VCaP (cell line): ENCODE measurements around the gene MYCBP2.
A peak's percentile ranks its signal among the peaks of the same experiment; 100 is the strongest.
"Not testable (repeated sequence)": the region's sequence is repeated elsewhere in the genome, so short reads cannot be mapped to it uniquely, and the experiment has no call there.

Experiments used
- H3K27ac ChIP-seq: fragments of 450-650 bp; 2 replicates; pipeline ENCODE4 v1.5.1; 2017
- CTCF ChIP-seq: fragments of 450-650 bp; conservative IDR thresholded peaks from 2 replicates; pipeline ENCODE4 v1.5.1; 2017; ENCODE audit warnings: mild to moderate bottlenecking, moderate library complexity

The MYCBP2 gene

GRCh38 chr13:77298426-77298825 is 28.5 kb downstream of the MYCBP2 start:
- no peak for TF ChIP-seq CTCF
- no peak overlapping the region for H3K27ac ChIP-seq

- peak overlapping the region; percentile 45 for H3K27ac ChIP-seq
Observed at GRCh38 chr13:77291774-77292173, 35.1 kb downstream of the MYCBP2 start.

GRCh38 chr13:77290342-77290741 is 36.6 kb downstream of the MYCBP2 start:
- H3K27ac ChIP-seq = no peak overlapping the region
- TF ChIP-seq CTCF = no peak

More at GRCh38 chr13:77291774-77292173, 35.1 kb downstream of the MYCBP2 start:
- TF ChIP-seq CTCF = no peak

GRCh38 chr13:77289851-77290250 is 37.0 kb downstream of the MYCBP2 start:
- TF ChIP-seq CTCF = no peak
- no peak overlapping the region for H3K27ac ChIP-seq

- H3K27ac ChIP-seq = not testable (repeated sequence)
Observed at GRCh38 chr13:77285632-77286031, 41.3 kb downstream of the MYCBP2 start.

GRCh38 chr13:77285098-77285497 is 41.8 kb downstream of the MYCBP2 start:
- TF ChIP-seq CTCF = no peak
- no peak overlapping the region for H3K27ac ChIP-seq

- peak; percentile 27; the same call in 1 of the 2 replicates for TF ChIP-seq CTCF
- no peak overlapping the region for H3K27ac ChIP-seq
Observed at GRCh38 chr13:77274126-77274525, 52.8 kb downstream of the MYCBP2 start.

GRCh38 chr13:77269141-77269540 is 57.8 kb downstream of the MYCBP2 start:
- H3K27ac ChIP-seq = no peak overlapping the region
- no peak for TF ChIP-seq CTCF
